HG03175 (cell line): Measurements from ENCODE around the gene ZC2HC1C.
"Not testable (repeated sequence)": the region's sequence is repeated elsewhere in the genome, so short reads cannot be mapped to it uniquely, and the experiment has no call there.

ENCODE experiments used
- ATAC-seq: cut with Tn5 transposase; IDR thresholded peaks from one replicate; pipeline ENCODE4 v1.9.1; 2021; ENCODE audit warnings: mild to moderate bottlenecking, moderate library complexity; ENCODE audit not compliant: unreplicated experiment

Gene ZC2HC1C

DNA sequence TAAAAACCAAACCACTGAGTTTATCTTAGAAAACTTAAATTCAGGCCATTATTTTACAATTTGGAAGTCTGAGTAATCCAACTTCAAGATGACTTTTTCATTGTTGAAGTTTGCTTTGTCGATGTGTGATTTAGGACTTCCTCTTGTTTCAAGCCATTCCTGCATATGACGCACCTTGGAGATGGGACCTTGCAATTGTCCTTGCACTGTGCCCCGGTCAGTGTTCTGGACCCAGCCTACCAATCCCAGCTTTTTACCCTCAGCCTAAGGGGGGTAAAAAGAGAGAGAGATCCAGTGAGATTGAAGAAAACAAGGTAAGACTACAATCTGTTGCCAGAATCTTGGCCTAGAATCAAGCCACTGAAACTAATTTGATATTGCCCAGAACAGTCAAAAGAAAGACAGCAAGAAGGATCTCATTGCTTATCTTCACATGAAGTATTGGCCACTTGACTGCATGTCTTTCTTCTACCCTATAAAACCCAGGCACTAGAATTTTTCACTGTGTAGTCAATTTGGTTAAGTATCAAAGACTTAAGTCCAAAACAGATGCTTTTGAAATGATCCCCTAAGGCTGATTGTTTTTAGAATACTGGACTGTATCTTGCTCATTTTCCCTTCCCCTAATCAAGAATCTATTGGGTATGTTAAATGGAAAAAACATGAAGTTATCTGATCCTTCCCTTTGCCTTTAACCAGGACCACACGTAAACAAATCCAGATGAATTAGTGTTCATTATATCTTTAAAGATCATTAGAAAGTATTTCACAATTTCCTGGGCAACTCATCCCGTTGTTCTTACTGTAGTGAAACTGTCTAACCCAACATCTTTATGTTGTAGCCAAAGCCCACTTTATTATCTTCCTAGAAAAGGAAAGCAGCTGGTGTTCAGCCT is 15.8 kb upstream of the ZC2HC1C start:
- ATAC-seq = no peak

DNA sequence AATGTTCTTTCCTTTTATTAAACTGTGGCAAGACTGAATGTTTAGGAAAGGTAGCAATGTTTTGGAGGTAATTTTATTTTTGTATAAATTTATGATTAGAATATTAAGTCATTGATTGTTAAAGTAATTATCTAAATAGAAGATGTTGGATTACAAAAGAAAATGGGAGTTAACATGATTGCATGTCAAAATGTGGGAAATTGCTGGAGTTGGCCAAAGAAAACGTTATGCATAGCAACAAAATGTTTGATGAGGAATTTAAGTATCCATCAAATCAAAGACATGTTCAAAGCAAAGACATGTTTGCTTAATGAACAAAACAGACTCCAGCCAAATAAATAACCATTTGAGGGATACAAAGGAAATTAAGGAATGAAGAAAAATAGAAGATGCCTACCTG is 15.0 kb upstream of the ZC2HC1C start:
- no peak for ATAC-seq

DNA sequence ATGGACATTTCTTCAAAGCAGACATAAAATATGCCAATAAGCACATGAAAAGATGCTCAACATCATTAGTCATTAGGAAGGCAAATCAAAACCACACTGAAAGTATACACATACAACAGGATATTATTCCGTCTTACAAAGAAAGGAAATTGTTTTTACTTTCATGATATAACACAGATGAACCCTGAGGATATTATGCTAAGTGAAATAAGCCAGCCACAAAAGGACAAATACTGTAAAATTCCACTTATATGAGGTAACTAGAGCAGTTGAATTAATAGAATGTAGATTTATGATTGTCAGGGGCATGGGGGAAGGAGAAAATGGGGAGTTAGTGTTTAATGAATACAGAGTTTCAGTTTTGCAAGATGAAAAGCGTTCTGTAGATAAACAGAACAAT is 9.8 kb upstream of the ZC2HC1C start:
- ATAC-seq = no peak

DNA sequence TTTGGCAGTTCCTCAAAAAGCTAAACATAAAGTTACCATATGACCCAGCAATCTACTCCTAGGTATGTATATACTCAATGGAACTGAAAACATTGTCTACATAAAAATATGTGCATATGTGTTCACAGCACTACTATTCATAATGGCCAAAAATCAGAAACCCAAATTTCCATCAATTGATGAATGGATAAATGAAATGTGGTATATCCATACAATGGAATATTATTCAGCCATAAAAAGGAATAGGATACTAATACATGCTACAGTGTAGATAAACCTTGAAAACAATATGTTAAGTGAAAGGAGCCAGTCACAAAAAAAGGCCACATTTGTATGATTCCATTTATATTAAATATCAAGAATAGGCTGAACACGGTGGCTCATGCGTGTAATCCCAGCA is 9.0 kb upstream of the ZC2HC1C start:
- no peak for ATAC-seq

DNA sequence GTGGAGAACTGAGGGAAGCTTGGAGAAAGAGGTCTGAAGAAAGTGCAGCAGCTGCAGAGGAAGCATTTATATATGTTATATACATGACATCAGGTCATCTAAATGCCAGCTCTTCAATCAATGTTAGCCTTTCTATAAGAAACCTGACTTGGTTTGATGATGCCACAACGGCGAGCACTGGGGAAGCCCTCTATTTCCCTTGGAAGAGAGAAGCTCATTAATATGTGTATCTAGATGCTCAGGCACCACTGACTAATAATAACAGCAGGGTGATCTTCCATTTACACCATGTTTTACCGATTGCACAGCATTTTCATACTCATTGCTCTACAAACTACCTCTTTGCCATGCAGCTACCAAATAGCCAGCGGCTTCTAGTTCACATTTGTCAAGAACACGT is 6.4 kb upstream of the ZC2HC1C start:
- no peak for ATAC-seq

DNA sequence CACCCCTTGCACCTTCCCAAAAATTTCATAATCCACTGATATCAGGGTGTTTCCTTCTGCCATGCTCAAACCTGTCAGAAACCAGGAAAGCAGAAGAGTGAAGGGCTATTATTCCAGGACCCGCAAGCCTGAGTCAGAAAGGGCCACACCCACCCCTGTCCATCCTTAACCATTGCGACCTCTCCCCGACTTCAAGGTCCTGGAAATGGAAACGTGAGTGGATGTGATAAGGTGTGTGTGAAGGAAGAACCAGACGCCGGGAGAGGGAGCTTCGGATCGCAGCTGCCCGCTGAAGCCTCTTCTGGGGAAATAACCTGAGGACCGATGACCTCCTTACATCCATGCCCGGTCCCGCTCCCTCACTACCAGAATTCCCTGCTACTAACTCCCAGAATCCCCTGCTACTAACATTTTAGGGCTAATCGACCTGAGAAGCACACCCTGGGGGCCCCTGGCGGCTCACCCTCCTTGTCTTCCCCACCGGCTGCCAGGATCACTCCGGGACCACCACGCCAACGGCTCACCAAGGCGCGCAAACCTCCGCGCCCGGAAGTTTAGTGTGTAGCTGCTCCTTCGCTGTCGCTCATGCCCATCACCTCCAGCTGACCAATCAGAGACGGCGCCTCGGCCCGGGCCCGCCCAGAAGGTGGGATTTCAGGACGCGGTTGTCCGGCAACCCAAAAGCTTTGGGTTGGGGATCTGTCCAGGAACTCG is 5.8 kb upstream of the ZC2HC1C start, which contains the start of gene ACYP1:
ACYP1 (minus strand) TSS at position 534 of the 714 bp plus-strand sequence; CDS start at position 63, 471 bp downstream.
- ATAC-seq = peak; percentile 98

DNA sequence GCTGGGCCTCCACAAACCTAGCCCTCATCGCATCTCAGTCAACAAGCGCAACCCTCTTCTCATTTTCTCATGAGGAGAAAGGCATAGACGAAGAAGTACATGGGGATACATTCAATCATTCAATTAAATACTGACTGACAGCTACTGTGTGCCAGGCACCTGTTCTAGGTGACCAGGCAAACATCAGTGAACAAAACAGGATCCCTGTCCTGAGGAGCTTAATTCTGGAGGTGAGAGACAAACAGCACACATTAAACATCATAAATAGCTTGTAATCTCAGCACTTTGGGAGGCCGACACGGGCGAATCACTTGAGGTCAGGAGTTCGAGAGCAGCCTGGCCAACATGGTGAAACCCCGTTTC is 5.3 kb upstream of the ZC2HC1C start:
- ATAC-seq = peak; percentile 18

DNA sequence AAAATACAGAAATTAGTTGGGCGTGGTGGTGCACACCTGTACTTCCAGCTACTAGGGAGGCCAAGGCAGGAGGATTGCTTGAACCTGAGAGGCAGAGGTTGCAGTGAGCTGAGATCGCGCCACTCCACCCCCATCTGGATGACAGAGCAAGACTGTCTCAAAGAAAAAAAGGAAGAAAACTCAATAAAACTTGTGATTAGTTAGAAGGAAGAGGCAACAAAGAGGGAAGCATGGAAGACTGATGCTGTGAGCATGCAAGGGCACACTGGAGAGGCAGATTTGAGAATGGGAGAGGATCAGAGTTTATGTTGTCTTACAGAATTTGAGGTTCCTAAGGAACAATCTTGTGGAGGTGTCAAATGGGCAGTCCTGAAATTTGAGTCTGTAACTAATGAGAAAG is 2.8 kb upstream of the ZC2HC1C start:
- ATAC-seq = no peak

DNA sequence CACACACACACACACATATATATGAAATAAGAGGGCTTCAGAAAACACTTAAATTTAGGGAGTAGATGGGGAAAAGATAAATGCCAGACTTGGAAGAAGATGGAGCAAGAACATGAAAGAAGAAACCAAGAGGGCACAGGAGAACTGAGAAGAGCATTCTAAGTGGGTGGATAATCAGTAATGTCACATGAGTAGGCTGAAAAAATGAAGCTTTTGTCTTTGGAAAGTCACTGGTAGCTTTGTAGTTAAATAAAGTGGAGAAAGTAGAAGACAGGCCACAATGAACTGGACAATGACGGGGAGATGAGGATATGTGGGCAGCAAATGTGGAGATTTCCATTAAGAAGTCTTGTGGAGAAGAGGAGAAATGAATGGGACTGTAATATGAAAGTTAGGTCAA is 2.2 kb upstream of the ZC2HC1C start:
- no peak for ATAC-seq

DNA sequence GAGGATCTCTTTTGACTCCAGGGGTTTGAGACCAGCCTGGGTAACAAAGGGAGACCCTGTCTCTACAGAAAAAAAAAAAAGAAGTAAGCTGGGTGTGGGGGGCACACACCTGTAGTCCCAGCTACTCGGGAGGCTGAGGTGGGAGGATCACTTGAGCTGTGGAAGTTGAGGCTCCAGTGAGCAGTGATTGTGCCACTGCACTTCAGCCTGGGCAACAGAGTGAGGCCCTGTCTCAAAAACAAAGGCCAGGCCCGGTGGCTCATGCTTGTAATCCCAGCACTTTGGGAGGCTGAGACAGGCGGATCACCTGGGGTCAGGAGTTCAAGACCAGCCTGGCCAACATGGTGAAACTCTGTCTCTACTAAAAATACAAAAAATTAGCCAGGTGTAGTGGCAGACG is 1.7 kb upstream of the ZC2HC1C start:
- ATAC-seq = not testable (repeated sequence)

DNA sequence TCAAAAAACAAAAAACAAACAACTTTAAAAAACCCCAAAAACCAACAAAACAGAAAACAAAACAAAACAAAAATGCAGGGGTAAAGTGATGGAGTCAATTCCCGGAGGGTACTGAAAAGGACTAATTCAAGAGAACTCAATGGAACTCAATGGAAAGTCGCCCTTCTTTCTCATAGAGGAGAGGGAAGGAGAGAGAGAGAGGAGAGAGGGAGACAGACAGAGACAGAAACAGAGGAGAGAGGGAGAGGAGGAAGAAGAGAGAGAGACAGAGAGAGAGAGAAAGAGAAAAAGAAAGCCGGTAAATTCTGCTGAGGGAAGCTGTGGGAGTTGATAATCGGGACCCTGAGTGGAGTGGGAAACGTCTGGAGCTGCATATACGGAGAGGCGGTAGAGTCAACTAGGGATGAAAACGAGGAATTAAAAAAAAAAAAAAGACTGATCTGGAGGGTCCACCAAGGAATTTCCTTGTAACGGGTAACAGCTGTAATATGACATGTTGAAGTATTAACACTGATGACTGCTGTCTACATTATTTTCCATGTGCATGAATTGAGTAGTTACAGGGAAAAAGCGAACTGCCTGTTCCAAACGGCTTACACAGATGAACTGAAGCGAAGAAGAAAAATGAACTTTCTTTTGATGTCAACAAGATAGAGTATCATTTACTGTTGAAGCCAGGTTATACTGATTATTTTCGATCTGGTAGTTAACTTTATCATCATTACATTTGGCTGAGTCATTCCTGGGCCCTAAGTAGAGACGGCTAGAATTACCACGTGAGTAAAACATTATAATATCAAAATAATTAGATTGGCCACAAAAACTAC is 934 bp upstream of the ZC2HC1C start:
- no peak for ATAC-seq

DNA sequence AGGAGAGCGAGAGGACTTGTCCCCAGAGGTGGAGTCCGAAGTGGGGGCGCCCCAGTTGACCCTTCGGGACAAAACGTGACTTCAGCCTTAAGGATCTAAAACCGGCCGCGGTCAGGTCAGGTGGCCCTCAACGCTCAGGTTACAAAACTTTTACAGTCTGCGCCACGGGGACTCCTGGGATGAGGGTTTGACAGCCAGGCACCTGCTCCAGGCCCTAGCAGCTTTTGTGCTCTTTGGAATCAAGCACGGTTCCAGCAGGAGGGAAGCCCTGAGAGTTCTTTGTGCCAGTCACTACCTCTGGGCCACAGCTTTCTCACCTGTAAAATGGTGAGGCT is 337 bp downstream of the ZC2HC1C start:
- ATAC-seq = no peak

DNA sequence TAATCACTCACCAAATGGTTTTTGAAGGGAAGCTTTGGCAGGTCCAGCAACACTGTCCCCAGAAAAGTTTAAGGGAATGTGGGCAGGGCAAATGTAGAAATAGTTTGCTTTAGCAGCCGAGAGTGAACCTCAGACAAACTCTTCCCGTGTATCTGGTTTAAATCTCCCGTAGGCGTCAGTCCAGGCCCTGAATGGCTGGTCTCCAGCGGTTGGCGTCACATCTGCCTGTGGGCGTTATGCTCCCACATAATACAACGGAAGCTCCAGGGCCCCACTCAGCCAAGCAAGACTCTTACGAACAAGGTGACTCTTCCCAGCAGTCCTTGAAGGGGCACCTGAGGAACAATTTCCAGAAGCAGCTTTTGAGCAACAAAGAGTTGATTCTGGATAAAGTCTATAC is 942 bp downstream of the ZC2HC1C start:
- no peak for ATAC-seq

DNA sequence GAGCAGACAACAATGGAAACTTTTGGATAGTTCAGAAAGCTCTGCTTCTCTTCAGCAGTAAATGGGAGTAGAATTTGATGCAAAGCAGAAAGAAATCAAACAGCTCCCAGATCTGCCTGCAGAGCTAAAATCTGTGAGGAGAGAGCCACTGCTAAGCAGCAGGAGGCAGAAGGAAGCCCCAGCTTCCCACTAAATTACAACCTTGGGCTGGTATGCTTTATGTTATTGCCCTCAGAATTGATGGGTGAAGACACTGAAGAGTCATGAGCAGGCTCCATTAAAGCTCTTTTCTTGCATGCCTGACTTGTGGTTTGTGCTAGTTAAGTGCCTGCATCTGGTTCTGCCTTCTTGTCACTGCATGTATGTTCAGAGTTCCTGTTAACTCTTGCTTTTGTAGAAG is 8.4 kb downstream of the ZC2HC1C start:
- ATAC-seq = no peak

DNA sequence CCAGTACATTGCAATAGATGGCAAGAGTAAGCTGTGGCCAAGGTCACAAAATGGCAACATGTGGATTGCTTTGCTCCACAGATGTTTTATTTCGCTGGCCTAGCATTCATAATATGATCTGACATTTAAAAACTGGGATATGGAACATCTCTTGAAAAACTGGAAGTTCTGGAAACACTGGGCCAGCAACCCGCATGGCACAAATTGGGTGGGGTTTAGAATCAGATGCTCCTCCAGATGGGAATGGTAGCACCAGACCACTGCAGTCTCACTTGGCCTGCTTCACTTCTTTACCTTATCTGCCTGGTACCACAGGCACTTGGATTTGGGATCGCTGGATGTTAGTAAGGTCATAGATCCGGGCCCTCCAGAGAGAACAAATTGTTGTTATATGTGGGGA is 10.1 kb downstream of the ZC2HC1C start:
- ATAC-seq = no peak

DNA sequence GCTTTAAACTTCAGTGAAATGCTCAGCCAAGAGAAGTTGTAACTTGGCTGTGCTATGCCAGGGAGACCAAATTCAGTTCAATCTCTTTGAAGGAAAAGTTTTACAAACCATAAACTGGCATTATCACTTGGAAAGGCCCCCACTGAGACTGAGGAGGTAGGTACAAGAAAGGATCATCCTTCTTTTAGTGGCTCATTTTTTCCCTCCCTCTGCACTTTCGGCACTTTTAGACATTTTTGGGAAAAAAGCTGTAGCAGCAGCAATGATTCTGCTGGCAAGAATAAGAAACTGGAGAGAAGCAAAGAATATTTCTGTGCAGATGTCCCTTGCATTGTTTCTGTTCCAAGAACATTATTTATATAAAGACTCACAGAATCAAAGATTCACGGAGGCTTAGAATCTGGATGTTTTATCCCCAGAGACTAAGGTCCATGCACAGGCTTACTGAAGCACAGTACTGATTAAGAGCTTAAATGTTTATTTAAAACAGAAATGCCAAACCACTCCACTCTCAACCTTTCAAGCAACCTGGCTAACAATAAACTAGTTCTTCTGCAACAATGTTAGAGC is 12.3 kb downstream of the ZC2HC1C start:
- ATAC-seq = no peak

DNA sequence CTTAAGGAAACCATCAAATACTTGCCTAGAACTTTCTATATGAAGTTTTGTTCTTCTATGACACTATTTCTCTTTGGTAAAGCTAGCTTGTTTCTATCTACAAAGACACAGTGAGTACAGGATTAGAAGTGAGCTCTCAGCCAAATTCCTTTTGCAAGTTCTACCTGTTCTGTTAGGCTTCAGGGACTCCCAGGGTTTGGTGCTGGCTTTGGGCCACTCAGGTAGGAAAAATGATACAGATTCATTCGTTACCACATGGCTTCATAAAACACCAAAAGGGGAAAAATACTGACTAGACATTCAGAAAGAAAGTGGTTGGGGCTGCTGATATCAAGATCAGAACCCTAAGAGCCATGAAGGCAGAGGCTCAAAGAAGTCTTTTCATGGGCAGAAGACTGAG is 13.8 kb downstream of the ZC2HC1C start:
- ATAC-seq = no peak

DNA sequence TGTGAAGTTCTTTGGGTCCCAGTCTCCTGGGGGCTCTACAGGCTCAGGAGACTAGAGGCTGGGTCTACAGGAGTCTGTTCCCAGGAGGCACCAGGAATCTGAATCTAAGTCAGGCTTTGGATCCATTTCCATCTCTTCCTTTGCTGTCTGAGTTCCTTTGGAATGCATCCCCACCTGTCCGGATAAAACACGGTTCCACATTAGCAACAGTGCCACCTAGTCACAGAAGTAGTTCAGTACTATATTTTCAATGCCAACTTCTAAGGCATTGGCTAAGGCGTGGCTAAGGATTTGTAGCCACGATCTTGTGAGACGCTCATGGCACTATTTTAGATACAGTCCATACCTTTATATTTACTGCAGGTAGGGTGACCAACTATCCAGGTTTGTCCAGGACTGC is 15.1 kb downstream of the ZC2HC1C start:
- no peak for ATAC-seq

DNA sequence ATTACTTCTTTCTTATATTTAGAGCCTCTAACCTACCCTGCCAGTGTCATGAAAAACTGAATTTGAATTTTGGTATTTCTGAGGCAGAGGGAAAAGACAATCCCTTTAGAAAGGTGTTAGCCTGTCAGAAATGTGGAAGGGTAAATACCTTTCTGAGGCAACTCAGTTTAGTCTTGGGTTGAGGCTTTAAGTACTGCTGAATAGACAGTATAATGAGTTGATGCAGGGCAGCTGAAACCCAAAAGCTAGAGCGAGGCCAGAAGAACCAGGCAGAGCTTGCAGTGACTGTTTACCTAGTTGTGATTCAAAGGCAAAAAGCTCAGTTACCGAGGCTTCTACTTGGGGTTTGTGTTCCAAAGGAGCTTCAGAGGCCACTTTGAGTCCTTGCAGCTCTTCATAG is 18.7 kb downstream of the ZC2HC1C start:
- ATAC-seq = no peak

DNA sequence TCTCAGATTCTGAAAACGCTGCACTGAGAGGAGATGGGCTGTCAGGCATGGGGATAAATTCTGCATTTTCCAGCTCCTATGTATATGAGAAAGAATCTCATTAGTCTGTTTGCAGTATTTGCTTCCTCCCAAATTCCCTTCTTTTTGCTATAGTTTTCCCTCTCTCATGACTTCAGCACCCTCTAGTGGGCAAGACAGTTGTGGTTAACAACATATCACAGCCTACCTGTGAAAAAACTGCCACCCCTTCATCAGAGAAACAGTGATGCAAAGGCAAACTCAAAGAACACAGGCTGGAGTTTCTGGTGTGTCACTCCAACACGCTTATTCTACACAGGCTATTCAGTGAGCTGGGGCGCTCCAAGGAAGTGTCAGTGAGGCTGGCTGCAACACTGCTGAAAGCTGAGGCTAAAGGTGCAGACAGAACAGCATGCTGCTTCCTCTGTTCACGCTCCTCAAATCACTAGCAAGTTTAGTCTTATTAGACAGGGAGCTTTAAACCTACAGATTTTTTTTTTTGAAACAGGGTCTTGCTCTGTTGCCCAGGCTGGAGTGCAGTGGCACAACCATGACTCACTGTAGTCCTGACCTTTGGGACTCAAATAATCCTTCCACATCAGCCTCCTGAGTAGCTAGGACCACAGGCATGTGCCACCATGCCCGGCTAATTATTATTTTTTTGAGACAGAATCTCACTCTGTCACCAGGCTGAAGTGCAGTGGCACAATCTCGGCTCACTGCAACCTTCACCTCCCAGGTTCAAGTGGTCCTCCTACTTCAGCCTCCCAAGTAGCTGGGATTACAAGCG is 19.3 kb downstream of the ZC2HC1C start:
- no peak for ATAC-seq
